HCT116 (cell line): ENCODE measurements around the gene TPM3. TPM values are rescaled to one million over a fixed set of nuclear protein-coding genes. Genes with fewer than 3 reads are reported as not detected.
A peak's percentile ranks its signal among the peaks of the same experiment; 100 is the strongest.

Source experiments
- ATAC-seq: fragments of 200-7000 bp; cut with Tn5 transposase; 2 replicates; pipeline ENCODE4 v1.9.1; 2020; ENCODE audit warnings: mild to moderate bottlenecking, moderate library complexity
- BruUV-seq: library from RNA; stranded (reverse); fragments of 400-500 nt; replicated peaks from 2 replicates; lab custom pipeline; 2021; lab: Mats Ljungman, UMichigan
- CTCF ChIA-PET: fragments of 300-600 bp; sonication (Branson Sonifier 250); formaldehyde crosslinking; loops from one replicate; lab custom pipeline; 2021; ENCODE audit warnings: antibody characterized with exemption; lab: Charles Lee
- POLR2A ChIA-PET: fragments of 300-600, 350-600 bp; sonication (Branson Sonifier 250); formaldehyde crosslinking; loops from one replicate; lab custom pipeline; 2021; ENCODE audit warnings: antibody characterized with exemption; lab: Charles Lee
- RAD21 ChIA-PET, 2 experiments: fragments of 300-600 bp; sonication (Branson Sonifier 250); formaldehyde crosslinking; loops; one replicate each; lab custom pipeline; 2023; ENCODE audit warnings: low total read pairs in 2 of 2; ENCODE audit not compliant: uncharacterized antibody in 2 of 2, unreplicated experiment in 2 of 2, low non-redundant PET in 1 of 2; lab: Charles Lee
- DNase-seq: peaks from one replicate; pipeline ENCODE4 v3.0.0-alpha.2; 2010; ENCODE audit warnings: low read depth, low spot score
- H2AFZ ChIP-seq: fragments of 200-600 bp; shearing (Covaris generic), sonication (generic); 2 replicates; pipeline ENCODE4 v1.6.1; 2017; ENCODE audit warnings: low read depth, mixed run types, mixed read lengths, antibody characterized with exemption, low read length; ENCODE audit not compliant: poor library complexity, severe bottlenecking
- H3K27ac ChIP-seq: 2 replicates; pipeline ENCODE4 v1.5.1; 2012; ENCODE audit warnings: low read depth, low read length
- H3K27me3 ChIP-seq: fragments of 200-600 bp; sonication (generic); 2 replicates; pipeline ENCODE4 v1.6.1; 2016; ENCODE audit warnings: mixed run types, low read length, mixed read lengths; ENCODE audit not compliant: insufficient read depth
- H3K36me3 ChIP-seq, 2 experiments: fragments of 200-500 bp in 1 of 2; fragments of 200-600 bp in 1 of 2; sonication (Bioruptor generic) in 1 of 2; sonication (generic) in 1 of 2; 2 replicates each; pipeline versions ENCODE4 v1.5.1 to v1.6.1; 2014 to 2016; ENCODE audit warnings: low read length in 2 of 2, inconsistent platforms in 1 of 2, mixed read lengths in 1 of 2, mixed run types in 1 of 2; ENCODE audit not compliant: insufficient read depth in 2 of 2, control insufficient read depth in 1 of 2
- H3K4me1 ChIP-seq, 2 experiments: fragments of 200-600 bp in 1 of 2; sonication (generic) in 1 of 2; 2 replicates each; pipeline versions ENCODE4 v1.5.1 to v1.6.1; 2012 to 2017; ENCODE audit warnings: low read length in 2 of 2, inconsistent platforms in 1 of 2, mild to moderate bottlenecking in 1 of 2, mixed read lengths in 1 of 2, mixed run types in 1 of 2, moderate library complexity in 1 of 2; ENCODE audit not compliant: insufficient read depth in 2 of 2, control insufficient read depth in 1 of 2
- H3K4me2 ChIP-seq: fragments of 200-600 bp; sonication (generic); 2 replicates; pipeline ENCODE4 v1.6.1; 2017; ENCODE audit warnings: mixed run types, low read length, mixed read lengths
- H3K4me3 ChIP-seq, 2 experiments: fragments of 200-600 bp in 1 of 2; sonication (generic) in 1 of 2; replicated peaks in 1 of 2; 2 replicates each; pipeline ENCODE4 v1.5.1; 2011 to 2016; ENCODE audit warnings: low read length in 2 of 2, control low read depth in 1 of 2, low read depth in 1 of 2, mild to moderate bottlenecking in 1 of 2, mixed read lengths in 1 of 2, mixed run types in 1 of 2
- H3K79me2 ChIP-seq: fragments of 200-600 bp; sonication (generic); 2 replicates; pipeline ENCODE4 v1.6.1; 2017; ENCODE audit warnings: mild to moderate bottlenecking, mixed run types, low read length, moderate library complexity, mixed read lengths; ENCODE audit not compliant: insufficient read depth
- H3K9ac ChIP-seq: fragments of 200-600 bp; sonication (generic); 2 replicates; pipeline ENCODE4 v1.6.1; 2016; ENCODE audit warnings: low read length, mixed read lengths
- H3K9me2 ChIP-seq: fragments of 200-600 bp; sonication (generic), shearing (Covaris generic); 2 replicates; pipeline ENCODE4 v1.6.1; 2017; ENCODE audit warnings: mixed run types, mild to moderate bottlenecking, moderate library complexity; ENCODE audit not compliant: insufficient read depth
- H3K9me3 ChIP-seq, 2 experiments: fragments of 200-500 bp in 1 of 2; fragments of 200-600 bp in 1 of 2; sonication (Bioruptor generic) in 1 of 2; sonication (generic) in 1 of 2; 2 replicates each; pipeline ENCODE4 v1.6.1; 2014 to 2017; ENCODE audit warnings: low read length in 2 of 2, mixed read lengths in 2 of 2, inconsistent platforms in 1 of 2, low read depth in 1 of 2, mild to moderate bottlenecking in 1 of 2, mixed run types in 1 of 2, moderate library complexity in 1 of 2; ENCODE audit not compliant: control insufficient read depth in 1 of 2, insufficient read depth in 1 of 2
- H4K20me1 ChIP-seq: fragments of 200-600 bp; sonication (generic), shearing (Covaris generic); 2 replicates; pipeline ENCODE4 v1.6.1; 2017; ENCODE audit warnings: mixed run types, mild to moderate bottlenecking, moderate library complexity; ENCODE audit not compliant: insufficient read depth
- CEBPB ChIP-seq: IDR thresholded peaks from 2 replicates; pipeline ENCODE4 v1.6.1; 2012; ENCODE audit warnings: low read depth
- ELF1 ChIP-seq: IDR thresholded peaks from 2 replicates; pipeline ENCODE4 v1.6.1; 2012; ENCODE audit warnings: low read depth, borderline replicate concordance
- FOSL1 ChIP-seq: IDR thresholded peaks from 2 replicates; pipeline ENCODE4 v1.6.1; 2012; ENCODE audit warnings: low read depth
- TCF7L2 ChIP-seq: IDR thresholded peaks from 2 replicates; pipeline ENCODE4 v1.7.0; 2011; ENCODE audit warnings: borderline replicate concordance, inconsistent platforms; ENCODE audit not compliant: insufficient read depth, insufficient read length; ENCODE audit errors: extremely low read depth
- intact Hi-C: fragments of 100-400 bp; cut with micrococcal nuclease; formaldehyde crosslinking; loops from 2 replicates; pipeline ENCODE4 v1.10.0; 2022
- total RNA-seq: library from RNA; stranded (reverse); gene quantifications from one replicate; pipeline ENCODE4 v1.2.1, GENCODE V29; 2021; ENCODE audit not compliant: unreplicated experiment
- TF ChIP-seq, protein P1 (sequence below): IDR thresholded peaks from 2 replicates; pipeline ENCODE4 v1.6.1; 2011; ENCODE audit warnings: mild to moderate bottlenecking, low read length, moderate library complexity; ENCODE audit not compliant: insufficient replicate concordance; ENCODE audit errors: extremely low read depth

Gene TPM3
- total RNA-seq, 1 experiment from 2014 or later = 457 TPM

DNA sequence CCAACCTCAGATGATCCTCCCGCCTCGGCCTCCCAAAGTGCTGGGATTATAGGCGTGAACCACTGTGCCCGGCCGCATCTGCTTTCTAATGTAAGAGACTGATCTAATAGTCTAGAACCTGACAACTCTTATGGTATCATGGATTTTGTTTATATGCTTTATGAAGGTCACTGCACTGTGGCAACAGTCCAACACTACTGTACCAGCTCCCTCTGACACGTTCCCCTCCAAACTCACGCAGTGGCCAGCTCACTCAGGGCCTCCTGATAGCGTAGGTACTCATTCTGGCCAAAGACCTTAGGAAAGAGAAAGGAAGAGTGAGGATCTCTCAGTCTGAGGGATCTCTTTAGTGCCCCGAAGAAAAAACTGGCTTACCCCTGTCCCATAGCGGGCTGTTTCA, 20.2 kb upstream of the TPM3 start:
- BruUV-seq = TSS peak; percentile 1
- Histone ChIP-seq H3K4me1 (peaks cover 0 to 14% of the 10 kb centered on the region in 2 experiments; a peak in 2 of 4 replicates), H3K36me3 (peaks cover 39 to 42% of the 10 kb centered on the region in 2 experiments), H2AFZ (no peak overlapping the region), H3K4me2 (no peak overlapping the region), H3K9me2 (no peaks in the 10 kb centered on the region), H3K79me2 (peaks cover 42% of the 10 kb centered on the region), H4K20me1 (no peaks in the 10 kb centered on the region), H3K4me3 (no peak overlapping the region), H3K27ac (no peak overlapping the region), H3K9me3 (no peaks in the 10 kb centered on the region), H3K9ac (no peak overlapping the region), H3K27me3 (no peaks in the 10 kb centered on the region)
- CTCF ChIA-PET = no interaction called here
- RAD21 ChIA-PET = no interaction called here
- no peak for DNase-seq
- POLR2A ChIA-PET = no interaction called here
- ATAC-seq = no peak
- TF ChIP-seq TCF7L2 = no peak
- TF ChIP-seq FOSL1 = no peak
- TF ChIP-seq, protein P1, sequence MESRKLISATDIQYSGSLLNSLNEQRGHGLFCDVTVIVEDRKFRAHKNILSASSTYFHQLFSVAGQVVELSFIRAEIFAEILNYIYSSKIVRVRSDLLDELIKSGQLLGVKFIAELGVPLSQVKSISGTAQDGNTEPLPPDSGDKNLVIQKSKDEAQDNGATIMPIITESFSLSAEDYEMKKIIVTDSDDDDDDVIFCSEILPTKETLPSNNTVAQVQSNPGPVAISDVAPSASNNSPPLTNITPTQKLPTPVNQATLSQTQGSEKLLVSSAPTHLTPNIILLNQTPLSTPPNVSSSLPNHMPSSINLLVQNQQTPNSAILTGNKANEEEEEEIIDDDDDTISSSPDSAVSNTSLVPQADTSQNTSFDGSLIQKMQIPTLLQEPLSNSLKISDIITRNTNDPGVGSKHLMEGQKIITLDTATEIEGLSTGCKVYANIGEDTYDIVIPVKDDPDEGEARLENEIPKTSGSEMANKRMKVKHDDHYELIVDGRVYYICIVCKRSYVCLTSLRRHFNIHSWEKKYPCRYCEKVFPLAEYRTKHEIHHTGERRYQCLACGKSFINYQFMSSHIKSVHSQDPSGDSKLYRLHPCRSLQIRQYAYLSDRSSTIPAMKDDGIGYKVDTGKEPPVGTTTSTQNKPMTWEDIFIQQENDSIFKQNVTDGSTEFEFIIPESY = no peak
- TF ChIP-seq CEBPB = no peak
- intact Hi-C loops = no loop called here

GRCh38 chr1:154208677-154209388, 16.9 kb upstream of the TPM3 start:
- Histone ChIP-seq H3K9ac (no peak overlapping the region), H3K4me1 (peaks cover 13 to 29% of the 10 kb centered on the region in 2 experiments), H3K36me3 (peaks cover 34 to 35% of the 10 kb centered on the region in 2 experiments), H3K9me2 (no peaks in the 10 kb centered on the region), H3K4me3 (no peak overlapping the region), H2AFZ (no peak overlapping the region), H3K4me2 (no peak overlapping the region), H3K79me2 (peaks cover 12% of the 10 kb centered on the region), H3K27me3 (no peaks in the 10 kb centered on the region), H3K9me3 (no peaks in the 10 kb centered on the region), H4K20me1 (no peaks in the 10 kb centered on the region), H3K27ac (no peak overlapping the region)
- ChIA-PET RAD21 (no interaction called here), CTCF (no interaction called here), POLR2A (no interaction called here)
- ATAC-seq = no peak
- no peak for DNase-seq
- intact Hi-C loops = no loop called here
- TF ChIP-seq ELF1 (no peak), CEBPB (no peak)
- TF ChIP-seq, protein P1 = no peak
- no TSS peak for BruUV-seq
